ENCODE results near the gene ITSN2. TPM values are rescaled to one million over a fixed set of nuclear protein-coding genes. Genes with fewer than 3 reads are reported as not detected.

The ITSN2 gene
- total RNA-seq, 1 donor from 2014 or later, result 43.6 TPM

DNA sequence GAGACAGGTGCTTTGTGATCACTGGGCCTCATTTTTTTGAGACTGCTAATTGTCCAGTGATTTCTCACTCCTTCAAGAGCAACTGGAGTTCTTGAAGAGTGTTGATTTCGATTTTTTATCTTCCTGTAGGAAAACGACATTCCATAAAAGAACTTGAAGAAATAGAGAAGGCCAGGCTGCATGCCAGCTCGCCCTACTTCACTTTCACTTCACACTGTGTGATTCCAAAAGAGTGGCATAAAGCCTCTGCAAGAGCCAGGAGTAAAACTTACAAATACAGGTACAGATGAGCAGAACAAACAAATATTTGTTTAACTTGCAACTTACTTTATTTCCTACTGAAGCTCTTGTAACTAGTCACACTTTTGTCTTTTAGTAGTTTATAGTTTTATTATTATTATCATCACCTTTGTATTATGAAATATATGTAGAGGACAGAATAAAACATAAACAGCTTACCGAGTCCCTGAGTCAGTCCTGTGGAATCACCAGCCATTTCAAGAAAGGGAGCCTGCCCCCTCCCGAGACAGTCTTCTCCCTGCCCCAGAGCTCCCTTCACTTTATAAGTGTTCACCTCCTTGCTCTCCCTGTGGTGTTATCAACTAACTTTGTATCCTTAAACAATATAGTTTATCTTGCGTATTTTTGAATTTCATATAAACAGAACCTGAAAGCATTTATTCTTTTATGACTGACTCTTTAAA, 176.8 kb downstream of the ITSN2 start:
- DNase-seq (ENCODE audit: low spot score), result no peak

DNA sequence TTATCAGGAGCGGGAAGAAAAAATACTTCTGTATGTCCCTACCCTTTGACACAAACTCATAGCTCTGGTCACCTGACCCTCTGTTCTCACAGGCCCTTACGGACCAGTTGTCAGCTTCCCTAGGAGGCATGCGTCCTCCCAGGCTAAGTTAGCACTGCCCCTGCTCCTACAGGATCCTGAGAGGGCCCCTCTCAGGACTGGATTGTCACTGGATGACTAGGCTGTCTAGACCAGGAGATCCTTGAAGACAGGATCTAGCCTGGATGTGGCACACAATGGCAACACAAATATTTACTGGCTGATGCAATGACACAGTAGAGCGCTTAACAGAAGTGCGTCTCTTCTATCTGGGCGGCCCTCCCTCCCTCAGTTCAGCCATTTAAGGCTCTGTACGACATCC, 177.8 kb downstream of the ITSN2 start:
- no peak for DNase-seq (ENCODE audit: low spot score)

DNA sequence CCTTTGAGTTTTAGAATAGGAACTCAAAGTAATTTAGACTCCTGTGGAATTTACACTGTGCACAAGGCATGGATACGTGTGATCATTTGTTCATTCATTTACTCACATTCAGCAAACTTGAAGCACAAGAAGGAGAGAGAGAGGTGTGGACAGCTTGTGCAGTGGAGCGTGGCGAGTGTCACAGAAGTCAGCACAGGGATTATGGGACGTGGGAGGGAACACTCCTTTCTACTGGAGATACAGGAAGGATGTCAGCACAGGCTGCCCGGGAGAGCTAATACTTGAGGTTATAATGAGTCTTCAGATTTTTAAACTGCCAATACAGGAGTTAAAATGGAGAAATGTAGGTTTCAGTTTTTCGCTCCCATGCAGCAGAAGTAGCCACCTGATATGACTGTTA, 178.5 kb downstream of the ITSN2 start:
- no peak for DNase-seq (ENCODE audit: low spot score)

DNA sequence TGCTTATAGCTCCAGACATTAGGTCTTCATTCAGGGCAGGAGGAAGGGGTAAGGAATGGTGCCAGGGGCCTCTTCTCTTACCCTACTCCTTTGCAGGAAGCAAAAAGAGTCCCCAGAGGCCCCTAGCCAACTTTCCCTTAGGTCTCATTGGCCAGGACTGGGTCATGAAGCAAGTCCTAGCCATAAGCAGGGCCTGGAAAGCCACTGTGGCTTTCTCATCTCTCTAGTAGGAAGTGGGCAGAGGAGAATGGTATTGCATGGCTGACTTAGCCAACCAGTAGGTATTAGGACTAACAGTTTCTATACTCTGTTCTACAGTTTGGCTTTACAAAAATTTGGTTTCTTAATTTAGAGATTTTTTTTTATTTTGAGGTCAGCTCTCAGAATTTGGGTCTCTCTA, 180.7 kb downstream of the ITSN2 start:
- no peak for DNase-seq (ENCODE audit: low spot score)

DNA sequence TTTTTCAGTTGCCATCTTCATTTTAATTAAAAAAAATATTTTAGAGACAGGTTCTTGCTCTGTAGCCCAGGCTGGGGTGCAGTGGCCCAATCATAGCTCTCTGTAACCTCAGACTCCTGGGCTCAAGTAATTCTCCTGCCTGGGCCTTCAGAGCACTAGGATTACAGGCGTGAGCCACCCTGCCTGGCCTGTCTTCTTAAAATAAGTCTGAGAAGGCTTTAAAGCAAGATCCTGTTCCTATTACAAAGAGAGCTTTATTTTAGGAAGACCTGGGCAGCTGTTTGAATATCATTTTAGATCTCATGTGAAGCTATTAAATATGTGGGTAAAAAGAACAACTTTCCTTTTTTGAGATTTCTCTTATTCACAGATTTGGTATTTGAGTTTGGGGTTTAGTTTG, 184.0 kb downstream of the ITSN2 start:
- DNase-seq (ENCODE audit: low spot score), result peak; percentile 44

DNA sequence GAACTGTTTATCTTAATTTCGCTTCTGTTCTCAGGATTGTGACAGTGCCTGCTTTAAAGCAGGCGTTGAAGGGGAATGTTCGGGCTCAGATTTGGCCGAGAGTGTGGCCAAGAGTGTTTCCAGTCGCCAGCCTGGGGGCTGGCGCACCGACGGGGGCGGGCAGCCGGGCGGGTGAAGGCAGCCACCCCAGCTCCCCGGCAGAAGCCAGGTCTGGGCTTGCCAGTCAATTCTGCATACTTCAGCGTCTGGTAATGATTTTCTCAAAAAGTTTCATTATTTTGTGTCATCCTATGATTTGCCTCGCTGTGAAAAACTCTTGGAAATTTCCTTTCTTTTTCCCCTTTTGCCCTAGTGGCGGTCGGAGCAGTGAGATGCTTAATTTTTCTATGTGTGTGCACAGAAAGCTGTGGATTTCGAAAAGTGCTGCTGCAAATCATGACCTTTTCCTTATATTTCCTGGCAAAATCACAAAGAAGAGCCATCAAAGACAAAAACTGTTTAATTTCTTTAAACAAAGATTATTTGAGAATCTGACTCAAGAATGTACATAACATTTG, 184.6 kb downstream of the ITSN2 start:
- DNase-seq (ENCODE audit: low spot score), result peak; percentile 15

DNA sequence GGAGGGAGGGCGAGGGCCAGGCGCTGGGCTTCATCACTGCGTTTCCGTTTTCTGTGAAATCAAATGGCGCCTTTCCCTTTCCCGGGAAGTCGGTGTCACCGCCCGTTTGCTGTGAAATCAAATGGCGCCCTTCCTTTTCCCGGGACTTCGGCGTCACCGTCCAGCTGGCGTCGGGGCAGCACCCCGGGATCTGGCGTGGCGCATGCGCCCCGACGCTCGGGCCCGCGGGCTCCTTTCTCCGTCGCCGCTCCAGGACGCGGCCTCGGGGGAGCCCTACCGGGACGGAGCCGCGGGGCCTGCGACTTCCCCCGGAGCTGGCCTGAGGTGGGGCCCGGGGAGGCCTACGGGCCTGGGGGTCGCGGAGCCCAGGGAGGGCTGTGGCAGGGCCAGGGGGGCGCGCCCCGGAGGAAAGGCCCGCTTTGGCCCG, 185.5 kb downstream of the ITSN2 start, which contains the start of gene FAM228A:
TSS of gene FAM228A (plus strand) at position 203 of the 427 bp plus-strand sequence. CDS start 428 bp downstream, outside the sequence.
- no peak for DNase-seq (ENCODE audit: low spot score)

DNA sequence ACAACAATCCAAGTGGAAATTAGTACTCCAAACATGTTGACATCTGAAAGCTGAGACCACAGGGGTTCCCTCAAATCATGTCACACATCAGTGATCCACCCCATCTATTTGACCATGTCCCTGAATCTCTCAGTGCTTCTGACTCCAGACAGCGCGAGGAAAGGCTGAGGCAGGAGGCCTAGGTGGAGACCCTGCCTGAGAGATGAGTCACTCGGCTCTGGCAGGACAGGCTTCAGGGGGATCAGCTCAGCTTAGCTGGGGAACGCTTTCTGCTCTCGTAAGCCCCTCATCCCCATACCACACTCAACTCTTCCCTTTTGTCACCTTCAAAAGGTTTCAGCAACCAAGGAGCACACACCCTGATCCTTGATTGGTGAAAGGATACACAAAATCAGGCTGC, 191.3 kb downstream of the ITSN2 start:
- peak; percentile 75 for DNase-seq (ENCODE audit: low spot score)

DNA sequence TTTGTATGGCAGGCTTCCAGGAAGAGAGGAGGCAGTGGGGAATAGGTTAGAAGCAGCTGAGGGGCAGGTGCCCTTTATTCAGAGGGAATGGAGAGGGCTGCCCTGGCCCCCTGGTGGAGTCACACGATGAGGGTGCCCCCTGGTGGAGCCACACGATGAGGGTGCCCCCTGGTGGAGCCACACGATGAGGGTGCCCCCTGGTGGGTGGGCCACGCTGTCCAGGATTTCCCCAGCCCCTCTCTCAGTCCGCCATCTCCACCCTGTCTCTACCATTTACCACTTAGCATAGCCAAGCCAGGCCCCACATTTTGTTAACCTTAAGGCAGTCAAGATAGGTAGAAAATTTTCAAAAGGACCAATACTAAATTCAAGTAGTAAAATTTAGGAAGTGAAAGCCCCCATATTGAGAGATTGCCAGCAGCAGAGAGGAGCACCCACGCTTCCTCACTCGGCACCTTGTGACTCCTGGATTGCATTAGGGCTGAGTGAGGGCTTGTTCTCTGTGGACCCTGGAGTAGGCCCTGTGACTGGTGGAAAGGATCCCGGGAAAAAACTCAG, 195.8 kb downstream of the ITSN2 start:
- no peak for DNase-seq (ENCODE audit: low spot score)

DNA sequence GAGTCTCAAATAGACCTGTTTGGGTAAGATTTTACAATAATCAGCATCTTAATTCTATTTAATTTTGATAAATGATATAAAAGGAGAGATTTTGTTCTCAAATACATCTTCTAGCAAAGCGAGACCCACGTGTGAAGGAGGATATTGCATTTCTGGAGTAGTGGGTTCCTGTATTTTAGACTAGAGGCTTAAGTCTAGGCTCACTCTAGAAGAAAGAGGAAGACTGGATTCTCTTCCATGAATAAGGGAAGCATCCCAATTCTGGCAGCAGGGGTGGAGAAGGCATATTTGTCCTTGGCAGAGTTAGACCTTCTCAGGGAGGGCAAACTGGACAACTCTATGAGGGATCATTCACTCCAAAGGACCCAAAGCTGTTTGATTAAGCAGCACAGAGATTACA, 196.7 kb downstream of the ITSN2 start:
- DNase-seq (ENCODE audit: low spot score), result no peak

DNA sequence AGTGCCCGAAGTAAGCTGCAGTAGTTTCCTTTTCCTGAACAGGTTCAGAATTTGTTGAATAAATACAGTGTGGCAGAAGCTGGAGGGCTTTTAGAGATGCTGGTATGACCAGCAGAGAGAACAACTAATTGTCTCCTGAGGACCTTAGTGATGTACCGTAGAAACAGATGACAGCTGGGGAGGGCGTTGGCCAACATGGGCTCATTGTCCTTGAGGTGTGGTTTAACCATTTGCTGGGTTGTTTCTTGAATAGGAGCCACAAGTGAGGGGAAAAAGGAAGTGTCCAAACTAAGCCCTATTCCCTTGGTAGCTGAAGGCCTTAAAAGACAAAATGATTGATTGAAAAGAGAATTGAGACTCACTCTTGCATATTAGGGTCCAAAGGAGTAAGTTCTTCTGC, 197.2 kb downstream of the ITSN2 start:
- no peak for DNase-seq (ENCODE audit: low spot score)

DNA sequence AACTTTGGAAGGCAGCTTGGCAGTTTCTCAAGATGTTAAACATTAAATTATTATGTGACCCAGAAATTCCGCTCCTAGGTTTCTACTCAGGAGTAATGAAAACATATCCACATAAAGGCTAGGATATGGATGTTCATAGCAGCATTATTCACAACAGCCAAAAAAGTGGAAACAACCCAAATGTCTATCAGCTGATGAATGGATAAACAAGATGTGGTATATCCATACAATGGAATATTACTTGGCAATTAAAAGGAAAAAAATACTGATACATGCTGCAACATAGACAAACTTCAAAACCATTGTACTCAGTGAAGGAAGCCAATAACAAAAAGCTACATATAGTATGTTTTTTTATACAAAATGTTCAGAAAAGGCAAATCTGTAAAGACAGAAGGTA, 197.8 kb downstream of the ITSN2 start:
- no peak for DNase-seq (ENCODE audit: low spot score)

DNA sequence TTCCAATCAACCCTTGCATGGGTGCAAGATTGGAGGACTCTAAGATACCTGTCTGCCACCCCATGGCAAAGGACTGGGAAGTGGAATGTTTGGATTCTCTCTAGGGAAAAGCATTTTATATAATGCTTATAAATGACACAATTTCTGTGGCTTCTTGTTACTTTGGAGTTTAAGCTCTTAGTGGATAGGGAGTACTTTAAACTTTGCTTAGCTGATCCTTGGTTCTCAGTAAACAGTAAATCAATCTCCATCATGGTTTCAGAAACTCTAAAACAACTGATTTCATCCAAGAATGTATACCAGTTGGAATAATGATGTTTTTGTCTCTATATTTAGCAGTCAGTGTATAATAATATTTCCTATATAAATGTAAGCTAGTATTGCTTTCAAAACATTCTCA, 199.6 kb downstream of the ITSN2 start:
- DNase-seq (ENCODE audit: low spot score), result no peak

DNA sequence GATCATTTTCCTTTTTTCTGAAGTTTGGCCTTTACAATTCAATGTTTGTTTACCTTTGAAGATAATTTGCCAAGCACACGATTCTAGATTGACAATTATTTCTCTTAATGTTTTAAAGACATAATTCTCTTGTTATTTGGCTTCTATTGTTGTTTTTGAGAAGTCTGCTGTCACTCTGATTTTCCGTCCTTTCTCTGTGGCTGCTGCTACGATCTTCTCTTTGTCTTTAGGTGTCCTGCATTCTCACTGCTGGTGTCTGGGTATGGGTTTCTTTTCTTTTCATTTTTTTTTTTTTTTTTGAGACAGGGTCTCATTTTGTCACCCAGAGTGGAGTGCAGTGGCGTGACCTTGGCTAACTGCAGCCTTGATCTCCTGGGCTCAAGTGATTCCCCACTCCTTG, 200.6 kb downstream of the ITSN2 start:
- no peak for DNase-seq (ENCODE audit: low spot score)

DNA sequence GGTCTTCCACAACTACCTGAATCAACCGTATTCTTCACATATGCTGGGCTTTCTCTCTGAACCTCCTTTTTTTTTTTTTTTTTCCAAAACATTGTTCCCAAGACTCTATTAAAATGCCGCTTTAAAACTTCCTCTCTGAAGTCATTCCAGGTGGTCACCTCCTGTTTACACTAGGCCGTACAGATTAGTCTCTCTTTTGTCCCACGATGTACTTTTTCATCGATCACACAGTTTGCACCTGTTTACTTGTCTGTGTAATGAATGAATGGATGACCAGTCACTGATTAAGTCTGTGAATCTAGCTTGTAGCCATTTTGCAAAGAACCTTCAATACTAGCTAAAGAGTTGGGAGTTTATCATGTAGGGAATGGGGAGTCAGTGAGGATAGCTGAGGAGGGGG, 202.2 kb downstream of the ITSN2 start:
- DNase-seq (ENCODE audit: low spot score), result no peak

DNA sequence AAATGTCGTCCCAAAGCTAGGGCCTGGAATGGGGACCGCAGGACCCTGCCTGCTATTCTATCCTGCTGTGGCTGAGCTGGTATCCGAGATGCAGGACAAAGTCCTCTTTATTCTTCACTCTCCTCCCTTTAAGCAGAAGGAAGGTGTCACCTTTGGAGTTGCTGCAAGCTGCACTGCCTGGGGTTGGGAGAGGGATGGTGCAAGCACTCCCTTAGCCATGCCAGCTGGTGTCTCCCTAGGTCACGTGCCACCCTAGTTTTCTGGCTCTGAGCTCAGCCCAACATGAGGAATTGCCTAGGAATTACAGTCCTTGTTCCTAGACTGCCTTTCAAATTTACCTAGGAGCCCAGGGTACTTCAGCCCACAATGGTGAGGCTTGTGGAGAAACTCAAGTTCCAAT, 206.9 kb downstream of the ITSN2 start:
- DNase-seq (ENCODE audit: low spot score), result no peak

Other genes with a start within 250 kb of the ITSN2 start
- not detected for gene PFN4, start 237.2 kb downstream of the ITSN2 start, total RNA-seq (ENCODE audit: insufficient read depth, low replicate concordance)
- gene FAM228B, start 237.1 kb downstream of the ITSN2 start, total RNA-seq (ENCODE audit: insufficient read depth, low replicate concordance), result 63.1 TPM
- gene FAM228A, start 185.5 kb downstream of the ITSN2 start, total RNA-seq (ENCODE audit: insufficient read depth, low replicate concordance), result not detected
- gene NCOA1, start 130.7 kb upstream of the ITSN2 start, total RNA-seq (ENCODE audit: insufficient read depth, low replicate concordance), result 34.9 TPM